Activated CD4-positive, alpha-beta memory T cell treated with anti-CD3 and anti-CD28 coated beads for 36 hours (primary cell): ENCODE results near the gene CAMTA1. TPM values are rescaled to one million over a fixed set of nuclear protein-coding genes. Genes with fewer than 3 reads are reported as not detected.

Experiments used
- CTCF ChIA-PET: fragments of 350-600 bp; sonication (Branson Sonifier 250); formaldehyde crosslinking; loops from one replicate; lab custom pipeline; 2021; ENCODE audit warnings: antibody characterized with exemption, inconsistent platforms; lab: Charles Lee
- POLR2A ChIA-PET: fragments of 350-600 bp; sonication (Branson Sonifier 250); formaldehyde crosslinking; loops from one replicate; lab custom pipeline; 2021; ENCODE audit warnings: antibody characterized with exemption; lab: Charles Lee
- DNase-seq: peaks from one replicate; pipeline ENCODE4 v3.0.0-alpha.2; 2020
- H3K27ac Mint-ChIP-seq: one replicate; pipeline ENCODE4 v1.8.0; 2021; ENCODE audit warnings: mixed read lengths
- H3K27me3 Mint-ChIP-seq: one replicate; pipeline ENCODE4 v1.8.0; 2021; ENCODE audit warnings: mixed read lengths
- H3K36me3 Mint-ChIP-seq: one replicate; pipeline ENCODE4 v1.8.0; 2021; ENCODE audit warnings: mixed read lengths
- H3K4me1 Mint-ChIP-seq: one replicate; pipeline ENCODE4 v1.8.0; 2021; ENCODE audit warnings: low read depth, mixed read lengths
- H3K4me3 Mint-ChIP-seq: one replicate; pipeline ENCODE4 v1.8.0; 2021; ENCODE audit warnings: mild to moderate bottlenecking, mixed read lengths
- H3K9me3 Mint-ChIP-seq: one replicate; pipeline ENCODE4 v1.8.0; 2021; ENCODE audit warnings: mixed read lengths
- intact Hi-C: fragments of 100-400 bp; cut with micrococcal nuclease; formaldehyde crosslinking; loops from one replicate; pipeline ENCODE4 v1.15.1; 2023
- total RNA-seq, 2 experiments: library from RNA; stranded (reverse); gene quantifications; one replicate each; pipeline ENCODE4 v1.2.3, GENCODE V29; 2021

The CAMTA1 gene
- total RNA-seq, 2 experiments from 2014 or later: 64.7 to 68.9 TPM

- no peak for DNase-seq
- H3K27ac Mint-ChIP-seq: no peak overlapping the region
- intact Hi-C loops: no loop called here
- ChIA-PET POLR2A (no interaction called here), CTCF (interaction anchor here (0.9 kb wide), 1 partner anchor 112 kb away, joined by 3 read pairs; no protein-coding TSS in a partner anchor)
- H3K36me3 Mint-ChIP-seq: no peaks in the 10 kb centered on the region
- no peaks in the 10 kb centered on the region for H3K9me3 Mint-ChIP-seq
- peaks cover 25% of the 10 kb centered on the region for H3K27me3 Mint-ChIP-seq
- no peak overlapping the region for H3K4me3 Mint-ChIP-seq
- H3K4me1 Mint-ChIP-seq: no peaks in the 10 kb centered on the region
These were observed 145.6 kb downstream of the CAMTA1 start for GRCh38 chr1:6930732-6931300.

GRCh38 chr1:6935361-6935883 lies 150.2 kb downstream of the CAMTA1 start:
- Mint-ChIP-seq H3K27me3 (peaks cover 9% of the 10 kb centered on the region), H3K4me1 (no peaks in the 10 kb centered on the region), H3K9me3 (no peaks in the 10 kb centered on the region), H3K4me3 (no peak overlapping the region), H3K27ac (no peak overlapping the region), H3K36me3 (no peaks in the 10 kb centered on the region)
- ChIA-PET CTCF (no interaction called here), POLR2A (no interaction called here)
- no peak for DNase-seq
- intact Hi-C loops: no loop called here

GRCh38 chr1:6935911-6936690 lies 150.8 kb downstream of the CAMTA1 start:
- no peak for DNase-seq
- H3K27me3 Mint-ChIP-seq: peaks cover 9% of the 10 kb centered on the region
- no peaks in the 10 kb centered on the region for H3K4me1 Mint-ChIP-seq
- CTCF ChIA-PET: no interaction called here
- POLR2A ChIA-PET: no interaction called here
- H3K9me3 Mint-ChIP-seq: no peaks in the 10 kb centered on the region
- no peak overlapping the region for H3K4me3 Mint-ChIP-seq
- intact Hi-C loops: no loop called here
- no peak overlapping the region for H3K27ac Mint-ChIP-seq
- H3K36me3 Mint-ChIP-seq: no peaks in the 10 kb centered on the region

- CTCF ChIA-PET: no interaction called here
- Mint-ChIP-seq H3K9me3 (no peaks in the 10 kb centered on the region), H3K27ac (no peak overlapping the region), H3K4me1 (no peaks in the 10 kb centered on the region), H3K4me3 (no peak overlapping the region), H3K27me3 (peaks cover 9% of the 10 kb centered on the region), H3K36me3 (no peaks in the 10 kb centered on the region)
- intact Hi-C loops: no loop called here
- POLR2A ChIA-PET: no interaction called here
- no peak for DNase-seq
These were observed 151.8 kb downstream of the CAMTA1 start for GRCh38 chr1:6937048-6937447.

GRCh38 chr1:6939363-6939762 lies 154.1 kb downstream of the CAMTA1 start:
- Mint-ChIP-seq H3K27ac (no peak overlapping the region), H3K36me3 (no peaks in the 10 kb centered on the region), H3K4me3 (no peak overlapping the region), H3K27me3 (peaks cover 4% of the 10 kb centered on the region), H3K4me1 (no peaks in the 10 kb centered on the region), H3K9me3 (no peaks in the 10 kb centered on the region)
- POLR2A ChIA-PET: no interaction called here
- CTCF ChIA-PET: no interaction called here
- DNase-seq: no peak
- intact Hi-C loops: no loop called here

- no peak overlapping the region for H3K27ac Mint-ChIP-seq
- CTCF ChIA-PET: no interaction called here
These were observed 156.5 kb downstream of the CAMTA1 start for GRCh38 chr1:6941786-6942185.

GRCh38 chr1:6942990-6943389 lies 157.7 kb downstream of the CAMTA1 start:
- Mint-ChIP-seq H3K36me3 (no peaks in the 10 kb centered on the region), H3K4me3 (no peak overlapping the region), H3K27ac (no peak overlapping the region), H3K4me1 (no peaks in the 10 kb centered on the region), H3K9me3 (no peaks in the 10 kb centered on the region), H3K27me3 (no peaks in the 10 kb centered on the region)
- ChIA-PET POLR2A (no interaction called here), CTCF (no interaction called here)
- no peak for DNase-seq
- intact Hi-C loops: no loop called here

More at GRCh38 chr1:6941786-6942185, 156.5 kb downstream of the CAMTA1 start:
- no peaks in the 10 kb centered on the region for H3K9me3 Mint-ChIP-seq
- no peaks in the 10 kb centered on the region for H3K36me3 Mint-ChIP-seq
- no peaks in the 10 kb centered on the region for H3K4me1 Mint-ChIP-seq
- no peak for DNase-seq
- POLR2A ChIA-PET: no interaction called here
- H3K4me3 Mint-ChIP-seq: no peak overlapping the region
- H3K27me3 Mint-ChIP-seq: no peaks in the 10 kb centered on the region
- intact Hi-C loops: no loop called here

- intact Hi-C loops: no loop called here
- Mint-ChIP-seq H3K27me3 (no peaks in the 10 kb centered on the region), H3K4me1 (no peaks in the 10 kb centered on the region), H3K36me3 (no peaks in the 10 kb centered on the region), H3K27ac (no peak overlapping the region), H3K4me3 (no peak overlapping the region), H3K9me3 (no peaks in the 10 kb centered on the region)
- no peak for DNase-seq
- ChIA-PET CTCF (no interaction called here), POLR2A (no interaction called here)
These were observed 159.2 kb downstream of the CAMTA1 start for GRCh38 chr1:6944434-6944833.

GRCh38 chr1:6947952-6948351 lies 162.7 kb downstream of the CAMTA1 start:
- intact Hi-C loops: no loop called here
- H3K4me1 Mint-ChIP-seq: no peaks in the 10 kb centered on the region
- H3K27ac Mint-ChIP-seq: no peak overlapping the region
- CTCF ChIA-PET: no interaction called here
- POLR2A ChIA-PET: no interaction called here
- no peaks in the 10 kb centered on the region for H3K27me3 Mint-ChIP-seq
- no peaks in the 10 kb centered on the region for H3K9me3 Mint-ChIP-seq
- no peak for DNase-seq
- H3K36me3 Mint-ChIP-seq: no peaks in the 10 kb centered on the region
- no peak overlapping the region for H3K4me3 Mint-ChIP-seq

- CTCF ChIA-PET: no interaction called here
- intact Hi-C loops: no loop called here
- no peaks in the 10 kb centered on the region for H3K9me3 Mint-ChIP-seq
- POLR2A ChIA-PET: no interaction called here
- DNase-seq: no peak
- H3K27ac Mint-ChIP-seq: no peak overlapping the region
- no peaks in the 10 kb centered on the region for H3K27me3 Mint-ChIP-seq
- H3K4me1 Mint-ChIP-seq: no peaks in the 10 kb centered on the region
- no peaks in the 10 kb centered on the region for H3K36me3 Mint-ChIP-seq
- H3K4me3 Mint-ChIP-seq: no peak overlapping the region
These were observed 163.2 kb downstream of the CAMTA1 start for GRCh38 chr1:6948416-6948815.

- Mint-ChIP-seq H3K4me1 (no peaks in the 10 kb centered on the region), H3K9me3 (no peaks in the 10 kb centered on the region)
- intact Hi-C loops: no loop called here
These were observed 163.6 kb downstream of the CAMTA1 start for GRCh38 chr1:6948861-6949260.

GRCh38 chr1:6950001-6950765 lies 164.9 kb downstream of the CAMTA1 start:
- POLR2A ChIA-PET: no interaction called here
- CTCF ChIA-PET: no interaction called here
- H3K9me3 Mint-ChIP-seq: no peaks in the 10 kb centered on the region
- H3K36me3 Mint-ChIP-seq: no peaks in the 10 kb centered on the region
- H3K4me1 Mint-ChIP-seq: no peaks in the 10 kb centered on the region
- no peak for DNase-seq
- intact Hi-C loops: no loop called here
- H3K4me3 Mint-ChIP-seq: no peak overlapping the region
- H3K27me3 Mint-ChIP-seq: no peaks in the 10 kb centered on the region
- no peak overlapping the region for H3K27ac Mint-ChIP-seq

More at GRCh38 chr1:6948861-6949260, 163.6 kb downstream of the CAMTA1 start:
- CTCF ChIA-PET: no interaction called here
- no peak for DNase-seq
- Mint-ChIP-seq H3K27me3 (no peaks in the 10 kb centered on the region), H3K4me3 (no peak overlapping the region), H3K36me3 (no peaks in the 10 kb centered on the region), H3K27ac (no peak overlapping the region)
- POLR2A ChIA-PET: no interaction called here
